HG02623 (cell line): ENCODE data around the gene SLC22A12.

Experiments used
- ATAC-seq: cut with Tn5 transposase; IDR thresholded peaks from one replicate; pipeline ENCODE4 v1.9.1; 2021; ENCODE audit warnings: moderate library complexity; ENCODE audit not compliant: unreplicated experiment

Gene SLC22A12

GRCh38 chr11:64620381-64620971 is 29.5 kb downstream of the SLC22A12 start:
- ATAC-seq: no peak

GRCh38 chr11:64621283-64622019 is 30.4 kb downstream of the SLC22A12 start:
- no peak for ATAC-seq

GRCh38 chr11:64622681-64623080 is 31.7 kb downstream of the SLC22A12 start:
- ATAC-seq: no peak

DNA sequence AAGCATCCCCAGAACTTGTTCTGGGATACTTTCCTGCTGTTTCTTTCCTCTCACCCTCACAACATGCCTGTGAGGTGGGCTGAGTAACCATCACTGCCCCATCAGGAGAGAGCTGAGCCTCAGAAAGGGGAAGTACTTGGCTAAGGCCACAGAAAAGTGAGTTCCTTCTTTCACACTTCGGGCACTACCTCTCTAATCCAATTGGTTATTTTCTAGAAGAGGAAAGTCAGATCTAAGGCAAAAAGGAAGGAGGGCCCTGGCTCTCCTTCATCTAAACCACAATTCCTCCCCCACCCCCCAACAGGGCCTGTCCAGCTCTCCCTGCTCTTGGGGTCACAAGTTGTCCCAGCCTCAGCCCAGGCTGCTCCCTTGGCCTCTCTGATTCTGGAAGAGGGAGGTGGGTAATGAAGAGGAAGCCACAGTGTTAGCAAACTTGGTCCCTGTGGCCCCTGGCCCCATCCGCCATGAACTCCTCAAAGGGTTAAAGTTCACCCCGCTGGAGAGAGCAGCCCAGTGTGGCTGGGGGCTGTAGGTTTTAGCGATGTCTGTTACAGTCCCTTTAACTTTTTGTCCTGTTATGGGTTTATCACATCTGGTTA is 34.0 kb downstream of the SLC22A12 start:
- ATAC-seq: no peak

DNA sequence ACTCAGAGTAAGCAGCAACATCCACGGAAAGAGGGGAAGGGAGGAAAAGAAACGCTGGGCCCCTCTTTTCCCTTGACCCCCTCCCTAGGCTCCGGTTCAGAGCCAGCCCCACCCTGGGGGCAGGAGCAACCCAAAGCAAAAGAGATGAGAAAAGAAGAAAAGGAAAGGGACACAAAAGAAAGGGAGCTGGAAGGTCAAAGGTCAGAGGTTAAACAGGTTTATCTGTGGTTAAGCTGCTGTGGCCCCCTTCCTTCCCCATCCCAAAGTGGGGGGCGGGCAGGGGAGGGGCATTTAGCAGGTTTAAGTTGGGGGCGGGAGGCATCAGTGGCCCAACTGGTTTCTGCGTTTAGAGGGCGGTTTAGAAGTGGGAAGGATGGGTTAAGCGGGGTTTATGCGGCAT is 35.6 kb downstream of the SLC22A12 start:
- no peak for ATAC-seq

- no peak for ATAC-seq
Measured at GRCh38 chr11:64627371-64627770, 36.4 kb downstream of the SLC22A12 start.

DNA sequence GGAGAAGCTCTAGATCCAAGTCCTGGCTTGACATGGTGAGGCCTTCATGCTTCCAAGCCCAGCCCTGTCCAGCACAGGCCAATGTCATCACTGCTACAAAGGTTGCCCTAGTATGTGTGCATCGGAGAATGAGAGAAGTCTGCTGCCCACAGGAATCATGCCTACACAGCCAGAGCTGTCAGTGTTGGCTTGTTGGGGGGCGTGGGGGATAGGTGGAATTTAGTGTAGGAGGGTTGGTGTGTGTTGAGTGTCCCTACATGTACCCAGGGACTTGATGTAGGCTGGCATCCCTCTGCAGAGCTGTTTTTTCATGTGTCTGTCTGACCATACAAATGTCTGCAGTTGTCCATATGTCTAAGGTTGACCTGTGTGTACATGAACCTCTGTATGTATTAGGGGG is 37.6 kb downstream of the SLC22A12 start:
- no peak for ATAC-seq

DNA sequence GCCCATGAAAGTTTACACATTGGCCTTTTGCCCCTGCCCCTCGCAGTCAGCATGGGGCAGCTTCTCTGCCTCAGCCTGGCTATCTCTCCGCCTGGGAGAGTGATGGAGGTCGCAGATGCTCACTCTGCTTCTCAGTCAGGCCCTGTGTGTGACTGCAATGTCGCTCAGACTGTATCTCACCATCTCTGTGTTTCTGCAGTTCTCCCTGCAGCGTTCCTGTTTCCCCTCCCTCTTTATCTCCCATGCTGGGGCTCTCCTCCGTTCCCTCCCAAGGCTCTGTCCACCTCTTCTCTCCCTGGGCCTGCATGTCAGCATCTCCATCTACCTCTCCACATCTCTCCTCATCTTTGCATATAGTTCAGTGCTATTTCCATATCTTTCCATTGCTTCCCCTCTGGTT is 38.1 kb downstream of the SLC22A12 start:
- no peak for ATAC-seq

- ATAC-seq: no peak
Measured at GRCh38 chr11:64629796-64630562, 39.0 kb downstream of the SLC22A12 start.

DNA sequence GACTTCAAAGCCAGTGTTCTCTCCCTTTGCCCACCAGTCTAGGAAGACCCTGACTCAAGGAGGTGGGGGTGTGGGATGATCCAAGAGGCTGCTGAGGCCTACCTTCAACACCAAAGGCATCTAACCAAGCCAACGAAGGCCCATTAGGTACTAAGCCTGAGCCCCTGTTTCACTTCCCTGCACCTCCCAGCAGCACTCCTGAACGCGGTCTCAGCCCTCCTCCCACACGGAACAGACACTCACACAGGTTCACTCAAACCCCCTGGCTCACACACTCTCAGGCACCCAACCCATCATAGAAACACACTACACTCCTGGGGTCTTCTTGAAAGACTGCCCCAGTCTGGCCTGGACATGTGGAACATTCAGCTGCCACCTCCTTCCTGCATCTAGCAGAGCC is 40.7 kb downstream of the SLC22A12 start:
- no peak for ATAC-seq

- no peak for ATAC-seq
Measured at GRCh38 chr11:64632237-64632636, 41.2 kb downstream of the SLC22A12 start.

DNA sequence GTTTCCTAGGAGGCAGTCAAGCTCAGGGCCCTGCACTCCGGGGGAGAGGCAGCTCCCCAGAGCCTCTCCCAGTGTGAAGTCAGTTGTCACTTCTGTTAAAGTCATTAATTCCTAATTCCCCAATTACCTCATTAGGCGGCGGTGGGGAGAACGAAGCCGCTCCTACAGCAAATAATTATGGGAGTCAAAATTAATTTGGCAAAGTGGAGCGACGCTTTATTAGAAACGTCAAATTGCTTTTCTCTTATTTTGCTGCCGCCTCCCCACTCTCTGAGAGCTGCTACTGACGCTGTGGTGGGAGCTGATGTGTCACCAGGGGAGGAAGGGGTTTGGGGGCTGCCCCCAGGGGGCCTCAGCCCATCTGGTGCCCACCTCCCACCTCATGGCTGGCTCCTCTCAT is 41.6 kb downstream of the SLC22A12 start:
- no peak for ATAC-seq

DNA sequence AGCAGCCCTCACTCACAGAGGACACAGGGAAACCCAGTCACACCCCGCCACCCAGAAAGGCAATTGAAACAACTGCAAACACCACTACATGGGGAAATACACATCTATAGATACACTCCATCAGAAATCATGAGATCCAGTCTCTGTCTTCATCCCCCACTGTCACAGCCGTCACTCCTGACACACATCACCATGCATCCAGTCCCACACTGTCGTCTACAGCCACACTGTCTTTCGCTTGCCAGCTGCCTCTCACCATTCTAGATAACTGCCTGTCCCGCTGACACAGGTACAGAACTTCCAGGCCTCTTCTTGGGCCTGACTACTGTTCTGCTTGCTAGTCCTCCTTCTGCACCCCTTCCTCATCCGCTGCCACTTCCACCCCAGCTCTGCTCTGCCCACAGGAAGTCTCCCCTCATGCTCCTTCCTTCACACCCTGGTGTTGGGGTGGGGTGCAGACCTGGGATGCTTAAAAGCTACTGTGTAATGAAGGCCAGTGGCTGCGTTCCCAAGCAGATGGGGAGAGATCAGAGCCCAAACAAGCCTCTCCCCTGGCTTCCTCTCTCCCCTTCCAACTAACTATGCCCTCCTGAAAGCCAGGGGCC is 42.6 kb downstream of the SLC22A12 start:
- ATAC-seq: no peak

GRCh38 chr11:64637334-64638017 is 46.5 kb downstream of the SLC22A12 start:
- ATAC-seq: no peak

DNA sequence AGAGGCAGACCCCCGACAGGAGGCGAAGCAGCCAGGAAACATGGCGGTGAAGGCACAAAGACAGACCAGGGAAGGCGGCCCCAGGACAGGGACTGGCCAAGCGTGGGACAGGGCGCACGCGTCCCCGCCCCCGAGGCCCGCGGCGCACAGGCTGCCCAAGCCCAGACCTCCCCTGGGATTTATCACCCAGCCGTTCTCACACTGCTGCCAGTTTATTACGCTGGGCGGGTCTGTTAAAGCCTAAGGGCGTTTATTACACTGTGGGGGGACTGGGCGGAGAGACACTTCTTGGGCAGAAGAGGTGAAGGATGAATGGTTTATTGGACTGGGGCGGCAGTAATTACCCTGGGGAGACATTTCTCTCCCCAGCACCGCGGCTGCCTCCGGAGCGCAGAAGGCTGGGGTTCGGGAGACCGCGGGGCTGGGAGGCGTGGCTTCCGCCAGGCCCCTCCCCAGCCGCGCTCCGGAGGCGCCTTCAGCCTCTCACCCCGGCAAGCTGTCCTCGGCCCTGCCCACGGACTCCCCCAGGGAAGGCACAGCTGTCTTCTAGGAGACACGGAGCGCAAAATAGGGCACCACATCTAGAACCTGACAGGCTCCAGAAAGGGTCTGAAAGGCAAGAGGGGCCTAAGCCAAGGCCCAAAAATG is 47.1 kb downstream of the SLC22A12 start:
- ATAC-seq: no peak

- no peak for ATAC-seq
Measured at GRCh38 chr11:64638829-64639228, 47.8 kb downstream of the SLC22A12 start.

GRCh38 chr11:64639885-64640284 is 48.9 kb downstream of the SLC22A12 start:
- ATAC-seq: no peak

DNA sequence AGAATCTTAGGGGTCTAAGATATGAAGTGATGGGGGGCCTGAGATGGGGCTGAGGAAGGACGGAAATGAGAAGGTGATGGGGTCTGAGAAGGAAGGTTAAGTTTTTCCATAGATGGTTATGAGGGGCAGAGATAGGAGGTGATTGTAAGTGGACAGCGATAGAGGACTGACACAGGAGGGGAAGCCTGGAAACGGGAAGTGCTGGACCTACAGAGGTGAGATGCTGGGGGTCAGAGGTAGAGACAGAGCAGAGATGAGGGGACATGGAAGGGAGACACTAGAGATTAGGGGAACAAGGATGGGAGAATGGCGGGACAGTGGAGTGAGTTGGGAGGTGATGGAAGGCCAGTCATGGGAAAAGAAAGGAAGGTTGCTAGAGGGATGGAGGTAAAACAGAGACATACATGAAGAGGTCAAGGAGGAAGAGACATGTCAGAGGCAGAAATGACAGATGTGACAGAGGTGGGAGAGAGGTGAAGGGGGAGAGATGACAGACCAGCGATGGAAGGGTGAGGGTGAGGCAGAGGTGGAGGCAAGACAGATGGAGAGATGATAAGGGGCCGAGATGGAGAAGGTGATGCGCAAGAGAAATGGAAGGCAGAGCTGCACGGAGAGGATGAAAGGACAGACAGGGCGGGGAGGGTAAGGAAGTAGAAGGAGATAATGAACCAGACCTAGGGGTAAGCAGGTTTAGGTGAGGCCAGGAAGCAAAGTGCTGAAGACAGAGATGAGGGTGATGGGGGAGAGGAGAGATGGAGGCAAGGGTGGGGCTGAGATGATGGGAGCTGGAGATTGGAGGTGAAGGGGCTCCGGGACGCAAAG is 50.8 kb downstream of the SLC22A12 start:
- no peak for ATAC-seq

DNA sequence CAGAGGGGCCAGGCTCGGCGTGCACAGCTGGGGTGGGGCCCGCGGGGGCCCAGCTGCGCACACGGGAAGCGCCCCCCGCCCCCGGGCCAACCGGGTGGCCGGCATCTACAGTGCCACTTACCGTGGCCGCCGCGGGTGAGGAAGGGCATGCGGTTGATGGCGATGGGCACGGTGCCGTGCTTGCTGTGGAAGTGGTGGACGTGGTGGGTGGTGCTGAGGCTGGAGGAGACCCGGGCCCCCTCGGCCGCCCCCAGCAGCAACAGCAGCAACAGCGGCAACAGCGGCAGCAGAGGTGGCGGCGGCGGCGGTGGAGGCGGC is 51.4 kb downstream of the SLC22A12 start:
- no peak for ATAC-seq

DNA sequence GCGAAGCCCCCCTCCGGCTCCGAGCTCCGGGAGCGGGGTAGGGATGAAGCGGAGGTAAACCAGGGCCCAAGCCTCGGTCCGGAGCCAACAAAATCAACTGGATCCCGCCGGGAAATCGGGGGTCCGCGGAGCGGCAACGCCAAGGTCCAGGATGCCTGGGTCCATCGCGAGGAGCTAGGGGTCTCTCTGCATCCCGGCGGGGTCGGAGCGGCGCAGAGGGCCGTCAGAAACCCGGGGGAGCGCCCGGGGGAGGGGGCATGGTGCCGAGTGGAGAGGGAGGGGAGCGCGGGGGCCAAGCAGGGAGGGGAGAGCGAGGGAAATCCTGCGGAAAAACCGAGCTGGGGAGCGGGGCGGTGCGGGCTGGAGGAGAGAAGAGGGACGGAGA is 51.8 kb downstream of the SLC22A12 start:
- no peak for ATAC-seq
